ENCODE results near the gene TANC1.

Gene TANC1

GRCh38 chr2:158935617-158936016 lies 32.8 kb upstream of the TANC1 start:
- Histone ChIP-seq H3K27me3 (ENCODE audit: control insufficient read depth, insufficient read depth, low read length) (no peaks in the 10 kb centered on the region), H3K4me1 (ENCODE audit: control insufficient read depth, low read depth, low read length) (peaks cover 10% of the 10 kb centered on the region), H3K9ac (ENCODE audit: low read length) (no peak overlapping the region), H3K27ac (ENCODE audit: low read length) (no peak overlapping the region), H3K4me3 (ENCODE audit: low read length) (no peak overlapping the region), H3K9me3 (ENCODE audit: control insufficient read depth, low read depth, low read length) (no peaks in the 10 kb centered on the region), H3K36me3 (ENCODE audit: control insufficient read depth, low read depth, low read length) (no peaks in the 10 kb centered on the region)

- Histone ChIP-seq H3K4me1 (ENCODE audit: control insufficient read depth, low read depth, low read length) (peaks cover 10% of the 10 kb centered on the region), H3K9ac (ENCODE audit: low read length) (no peak overlapping the region), H3K36me3 (ENCODE audit: control insufficient read depth, low read depth, low read length) (no peaks in the 10 kb centered on the region), H3K9me3 (ENCODE audit: control insufficient read depth, low read depth, low read length) (no peaks in the 10 kb centered on the region), H3K27me3 (ENCODE audit: control insufficient read depth, insufficient read depth, low read length) (no peaks in the 10 kb centered on the region), H3K27ac (ENCODE audit: low read length) (no peak overlapping the region), H3K4me3 (ENCODE audit: low read length) (no peak overlapping the region)
Observed at GRCh38 chr2:158936978-158937377, 31.5 kb upstream of the TANC1 start.

- H3K9me3 ChIP-seq (ENCODE audit: control insufficient read depth, low read depth, low read length), result no peaks in the 10 kb centered on the region
- H3K4me3 ChIP-seq (ENCODE audit: low read length), result no peak overlapping the region
- no peak overlapping the region for H3K9ac ChIP-seq (ENCODE audit: low read length)
- no peaks in the 10 kb centered on the region for H3K36me3 ChIP-seq (ENCODE audit: control insufficient read depth, low read depth, low read length)
- no peak overlapping the region for H3K27ac ChIP-seq (ENCODE audit: low read length)
- no peaks in the 10 kb centered on the region for H3K27me3 ChIP-seq (ENCODE audit: control insufficient read depth, insufficient read depth, low read length)
- peaks cover 6% of the 10 kb centered on the region for H3K4me1 ChIP-seq (ENCODE audit: control insufficient read depth, low read depth, low read length)
Observed at GRCh38 chr2:158940356-158940755, 28.1 kb upstream of the TANC1 start.

- Histone ChIP-seq H3K27ac (ENCODE audit: low read length) (no peak overlapping the region), H3K9me3 (ENCODE audit: control insufficient read depth, low read depth, low read length) (no peaks in the 10 kb centered on the region), H3K27me3 (ENCODE audit: control insufficient read depth, insufficient read depth, low read length) (no peaks in the 10 kb centered on the region), H3K4me3 (ENCODE audit: low read length) (no peak overlapping the region), H3K4me1 (ENCODE audit: control insufficient read depth, low read depth, low read length) (no peaks in the 10 kb centered on the region), H3K36me3 (ENCODE audit: control insufficient read depth, low read depth, low read length) (no peaks in the 10 kb centered on the region), H3K9ac (ENCODE audit: low read length) (no peak overlapping the region)
Observed at GRCh38 chr2:158943973-158944372, 24.5 kb upstream of the TANC1 start.

- H3K27ac ChIP-seq (ENCODE audit: low read length), result no peak overlapping the region
- H3K9me3 ChIP-seq (ENCODE audit: control insufficient read depth, low read depth, low read length), result no peaks in the 10 kb centered on the region
- H3K4me1 ChIP-seq (ENCODE audit: control insufficient read depth, low read depth, low read length), result no peaks in the 10 kb centered on the region
- no peak overlapping the region for H3K4me3 ChIP-seq (ENCODE audit: low read length)
- H3K36me3 ChIP-seq (ENCODE audit: control insufficient read depth, low read depth, low read length), result no peaks in the 10 kb centered on the region
- no peaks in the 10 kb centered on the region for H3K27me3 ChIP-seq (ENCODE audit: control insufficient read depth, insufficient read depth, low read length)
- H3K9ac ChIP-seq (ENCODE audit: low read length), result no peak overlapping the region
Observed at GRCh38 chr2:158948964-158949699, 19.3 kb upstream of the TANC1 start.

- Histone ChIP-seq H3K36me3 (ENCODE audit: control insufficient read depth, low read depth, low read length) (no peaks in the 10 kb centered on the region), H3K27ac (ENCODE audit: low read length) (no peak overlapping the region), H3K9ac (ENCODE audit: low read length) (no peak overlapping the region), H3K9me3 (ENCODE audit: control insufficient read depth, low read depth, low read length) (no peaks in the 10 kb centered on the region), H3K4me3 (ENCODE audit: low read length) (no peak overlapping the region), H3K27me3 (ENCODE audit: control insufficient read depth, insufficient read depth, low read length) (no peaks in the 10 kb centered on the region), H3K4me1 (ENCODE audit: control insufficient read depth, low read depth, low read length) (no peaks in the 10 kb centered on the region)
Observed at GRCh38 chr2:158953454-158953853, 15.0 kb upstream of the TANC1 start.

GRCh38 chr2:158953926-158954763 lies 14.3 kb upstream of the TANC1 start:
- no peak overlapping the region for H3K9ac ChIP-seq (ENCODE audit: low read length)
- H3K27ac ChIP-seq (ENCODE audit: low read length), result no peak overlapping the region
- no peaks in the 10 kb centered on the region for H3K27me3 ChIP-seq (ENCODE audit: control insufficient read depth, insufficient read depth, low read length)
- no peaks in the 10 kb centered on the region for H3K9me3 ChIP-seq (ENCODE audit: control insufficient read depth, low read depth, low read length)
- H3K4me1 ChIP-seq (ENCODE audit: control insufficient read depth, low read depth, low read length), result no peaks in the 10 kb centered on the region
- no peak overlapping the region for H3K4me3 ChIP-seq (ENCODE audit: low read length)
- H3K36me3 ChIP-seq (ENCODE audit: control insufficient read depth, low read depth, low read length), result no peaks in the 10 kb centered on the region

GRCh38 chr2:158955842-158956365 lies 12.5 kb upstream of the TANC1 start:
- H3K4me1 ChIP-seq (ENCODE audit: control insufficient read depth, low read depth, low read length), result no peaks in the 10 kb centered on the region
- H3K9ac ChIP-seq (ENCODE audit: low read length), result no peak overlapping the region
- H3K4me3 ChIP-seq (ENCODE audit: low read length), result no peak overlapping the region
- H3K27ac ChIP-seq (ENCODE audit: low read length), result no peak overlapping the region
- H3K9me3 ChIP-seq (ENCODE audit: control insufficient read depth, low read depth, low read length), result no peaks in the 10 kb centered on the region
- no peaks in the 10 kb centered on the region for H3K36me3 ChIP-seq (ENCODE audit: control insufficient read depth, low read depth, low read length)
- no peaks in the 10 kb centered on the region for H3K27me3 ChIP-seq (ENCODE audit: control insufficient read depth, insufficient read depth, low read length)

GRCh38 chr2:158958365-158958764 lies 10.1 kb upstream of the TANC1 start:
- no peak overlapping the region for H3K27ac ChIP-seq (ENCODE audit: low read length)
- H3K27me3 ChIP-seq (ENCODE audit: control insufficient read depth, insufficient read depth, low read length), result peaks cover 3% of the 10 kb centered on the region
- no peak overlapping the region for H3K4me3 ChIP-seq (ENCODE audit: low read length)
- H3K9me3 ChIP-seq (ENCODE audit: control insufficient read depth, low read depth, low read length), result no peaks in the 10 kb centered on the region
- H3K9ac ChIP-seq (ENCODE audit: low read length), result no peak overlapping the region
- H3K4me1 ChIP-seq (ENCODE audit: control insufficient read depth, low read depth, low read length), result peaks cover 3% of the 10 kb centered on the region
- no peaks in the 10 kb centered on the region for H3K36me3 ChIP-seq (ENCODE audit: control insufficient read depth, low read depth, low read length)

- H3K4me1 ChIP-seq (ENCODE audit: control insufficient read depth, low read depth, low read length), result peaks cover 5% of the 10 kb centered on the region
Observed at GRCh38 chr2:158960193-158960592, 8.2 kb upstream of the TANC1 start.

GRCh38 chr2:158962074-158962473 lies 6.4 kb upstream of the TANC1 start:
- Histone ChIP-seq H3K27me3 (ENCODE audit: control insufficient read depth, insufficient read depth, low read length) (peaks cover 32% of the 10 kb centered on the region), H3K9me3 (ENCODE audit: control insufficient read depth, low read depth, low read length) (no peaks in the 10 kb centered on the region), H3K36me3 (ENCODE audit: control insufficient read depth, low read depth, low read length) (no peaks in the 10 kb centered on the region), H3K9ac (ENCODE audit: low read length) (no peak overlapping the region), H3K4me1 (ENCODE audit: control insufficient read depth, low read depth, low read length) (peaks cover 6% of the 10 kb centered on the region), H3K27ac (ENCODE audit: low read length) (no peak overlapping the region), H3K4me3 (ENCODE audit: low read length) (no peak overlapping the region)

More at GRCh38 chr2:158960193-158960592, 8.2 kb upstream of the TANC1 start:
- Histone ChIP-seq H3K9ac (ENCODE audit: low read length) (no peak overlapping the region), H3K36me3 (ENCODE audit: control insufficient read depth, low read depth, low read length) (no peaks in the 10 kb centered on the region), H3K27me3 (ENCODE audit: control insufficient read depth, insufficient read depth, low read length) (peaks cover 14% of the 10 kb centered on the region), H3K4me3 (ENCODE audit: low read length) (no peak overlapping the region), H3K9me3 (ENCODE audit: control insufficient read depth, low read depth, low read length) (no peaks in the 10 kb centered on the region), H3K27ac (ENCODE audit: low read length) (no peak overlapping the region)

Measured in iPS-18a (cell line).